DOHH2 (cell line): Measurements from ENCODE around the gene MLH3.

ENCODE experiments used
- EZH2phosphoT487 ChIP-seq: fragments of 200-600 bp; sonication (generic); IDR thresholded peaks from 2 replicates; pipeline ENCODE4 v1.6.1; 2017; ENCODE audit warnings: borderline replicate concordance, mild to moderate bottlenecking, antibody characterized with exemption, low read length, moderate library complexity, mixed read lengths
- TF ChIP-seq, protein P1 (sequence below): fragments of 200-600 bp; sonication (generic); IDR thresholded peaks from one replicate; pipeline ENCODE4 v1.5.1; 2014; ENCODE audit warnings: antibody characterized with exemption, mild to moderate bottlenecking, low read depth, low read length; ENCODE audit not compliant: poor library complexity, severe bottlenecking

DNA sequence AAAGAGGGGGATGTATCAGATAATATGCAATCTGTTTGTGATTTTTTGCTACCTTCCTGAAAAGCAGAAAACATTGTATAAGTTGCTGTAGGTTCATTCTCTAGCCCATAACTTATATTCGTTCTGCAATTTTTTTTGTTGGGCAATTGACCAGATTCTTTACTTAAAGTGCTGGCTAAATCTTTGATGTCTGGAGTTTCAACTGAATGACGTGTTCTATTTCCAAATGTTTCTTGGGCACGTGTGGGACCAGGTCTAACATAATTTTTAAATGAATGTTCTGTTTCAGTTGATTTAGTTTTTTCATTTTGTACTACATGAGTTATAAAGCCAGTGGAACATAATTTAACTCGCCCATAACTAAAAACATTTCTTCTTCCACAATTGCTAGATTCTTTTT, 3.8 kb downstream of the MLH3 start:
- TF ChIP-seq, protein P1, sequence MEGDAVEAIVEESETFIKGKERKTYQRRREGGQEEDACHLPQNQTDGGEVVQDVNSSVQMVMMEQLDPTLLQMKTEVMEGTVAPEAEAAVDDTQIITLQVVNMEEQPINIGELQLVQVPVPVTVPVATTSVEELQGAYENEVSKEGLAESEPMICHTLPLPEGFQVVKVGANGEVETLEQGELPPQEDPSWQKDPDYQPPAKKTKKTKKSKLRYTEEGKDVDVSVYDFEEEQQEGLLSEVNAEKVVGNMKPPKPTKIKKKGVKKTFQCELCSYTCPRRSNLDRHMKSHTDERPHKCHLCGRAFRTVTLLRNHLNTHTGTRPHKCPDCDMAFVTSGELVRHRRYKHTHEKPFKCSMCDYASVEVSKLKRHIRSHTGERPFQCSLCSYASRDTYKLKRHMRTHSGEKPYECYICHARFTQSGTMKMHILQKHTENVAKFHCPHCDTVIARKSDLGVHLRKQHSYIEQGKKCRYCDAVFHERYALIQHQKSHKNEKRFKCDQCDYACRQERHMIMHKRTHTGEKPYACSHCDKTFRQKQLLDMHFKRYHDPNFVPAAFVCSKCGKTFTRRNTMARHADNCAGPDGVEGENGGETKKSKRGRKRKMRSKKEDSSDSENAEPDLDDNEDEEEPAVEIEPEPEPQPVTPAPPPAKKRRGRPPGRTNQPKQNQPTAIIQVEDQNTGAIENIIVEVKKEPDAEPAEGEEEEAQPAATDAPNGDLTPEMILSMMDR, result no peak
- TF ChIP-seq EZH2phosphoT487, result no peak
